ENCODE measurements around the gene TECPR2.

Gene TECPR2

GRCh38 chr14:102499401-102500157 is 136.8 kb downstream of the TECPR2 start:
- no peak for DNase-seq

GRCh38 chr14:102500158-102500662 is 137.5 kb downstream of the TECPR2 start:
- DNase-seq: peak; percentile 24

- no peak for DNase-seq
Observed at GRCh38 chr14:102500713-102501112, 138.0 kb downstream of the TECPR2 start.

GRCh38 chr14:102501751-102502315 is 139.1 kb downstream of the TECPR2 start:
- DNase-seq: no peak

GRCh38 chr14:102502571-102502970 is 139.8 kb downstream of the TECPR2 start:
- DNase-seq: no peak

- no peak for DNase-seq
Observed at GRCh38 chr14:102503641-102504327, 141.0 kb downstream of the TECPR2 start.

- DNase-seq: no peak
Observed at GRCh38 chr14:102504328-102504999, 141.7 kb downstream of the TECPR2 start.

- DNase-seq: no peak
Observed at GRCh38 chr14:102505000-102505619, 142.4 kb downstream of the TECPR2 start.

- DNase-seq: no peak
Observed at GRCh38 chr14:102505775-102506625, 143.3 kb downstream of the TECPR2 start.

- DNase-seq: no peak
Observed at GRCh38 chr14:102506626-102506925, 143.8 kb downstream of the TECPR2 start.

- peak; percentile 54 for DNase-seq
Observed at GRCh38 chr14:102507081-102507856, 144.5 kb downstream of the TECPR2 start.

GRCh38 chr14:102507857-102508312 is 145.1 kb downstream of the TECPR2 start:
- DNase-seq: no peak

GRCh38 chr14:102508410-102508773 is 145.7 kb downstream of the TECPR2 start:
- no peak for DNase-seq

GRCh38 chr14:102508774-102509745 is 146.3 kb downstream of the TECPR2 start:
- DNase-seq: peak; percentile 57

GRCh38 chr14:102509746-102510615 is 147.2 kb downstream of the TECPR2 start, which contains the start of gene ANKRD9:
Gene ANKRD9, minus strand, starts transcription at chr14:102509776. Its CDS starts 1,887 bp downstream, at chr14:102507889.
- peak; percentile 93 for DNase-seq

- no peak for DNase-seq
Observed at GRCh38 chr14:102510616-102511520, 148.1 kb downstream of the TECPR2 start.

- DNase-seq: no peak
Observed at GRCh38 chr14:102511538-102511937, 148.8 kb downstream of the TECPR2 start.
